GM23248 (cell line): ENCODE results near the gene CDAN1.

ENCODE experiments used
- EZH2 ChIP-seq: fragments of 200-600 bp; sonication (generic); IDR thresholded peaks from 2 replicates; pipeline ENCODE4 v1.6.1; 2018; ENCODE audit warnings: antibody characterized with exemption, mild to moderate bottlenecking; ENCODE audit not compliant: insufficient read depth, poor library complexity, severe bottlenecking
- EZH2phosphoT487 ChIP-seq: fragments of 200-600 bp; sonication (generic); IDR thresholded peaks from 2 replicates; pipeline ENCODE4 v1.6.1; 2018; ENCODE audit warnings: antibody characterized with exemption, moderate library complexity, mild to moderate bottlenecking, low read depth; ENCODE audit not compliant: insufficient read depth

DNA sequence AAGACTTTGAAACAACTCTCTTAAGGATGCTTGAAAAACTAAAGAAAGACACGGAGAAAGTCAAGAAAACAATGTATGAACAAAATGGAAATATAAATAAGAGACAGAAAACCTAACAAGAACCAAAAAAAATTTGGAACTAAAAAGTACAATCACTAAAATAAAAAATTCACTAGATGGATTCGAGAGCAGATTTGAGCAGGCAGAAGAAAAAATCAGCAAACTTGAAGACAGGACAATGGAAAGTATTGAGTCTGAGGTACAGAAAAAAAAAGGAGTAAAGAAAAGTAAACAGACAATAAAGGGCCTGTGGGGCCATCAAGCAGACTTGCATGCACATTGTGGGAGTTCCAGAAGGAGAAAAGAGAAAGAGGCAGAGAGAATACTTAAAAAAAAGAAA is 13.4 kb upstream of the CDAN1 start:
- TF ChIP-seq EZH2 = no peak
- no peak for TF ChIP-seq EZH2phosphoT487
